GM18505 (cell line): Measurements from ENCODE around the gene MDC1.
"Not testable (repeated sequence)": the region's sequence is repeated elsewhere in the genome, so short reads cannot be mapped to it uniquely, and the experiment has no call there.

ENCODE experiments used
- ATAC-seq: cut with Tn5 transposase; IDR thresholded peaks from one replicate; pipeline ENCODE4 v1.9.1; 2021; ENCODE audit not compliant: unreplicated experiment
- POLR2A ChIP-seq: IDR thresholded peaks from 4 replicates; pipeline ENCODE4 v1.6.1; 2011; ENCODE audit warnings: borderline replicate concordance; ENCODE audit not compliant: insufficient read depth, insufficient read length; ENCODE audit errors: extremely low read depth

MDC1 gene

DNA sequence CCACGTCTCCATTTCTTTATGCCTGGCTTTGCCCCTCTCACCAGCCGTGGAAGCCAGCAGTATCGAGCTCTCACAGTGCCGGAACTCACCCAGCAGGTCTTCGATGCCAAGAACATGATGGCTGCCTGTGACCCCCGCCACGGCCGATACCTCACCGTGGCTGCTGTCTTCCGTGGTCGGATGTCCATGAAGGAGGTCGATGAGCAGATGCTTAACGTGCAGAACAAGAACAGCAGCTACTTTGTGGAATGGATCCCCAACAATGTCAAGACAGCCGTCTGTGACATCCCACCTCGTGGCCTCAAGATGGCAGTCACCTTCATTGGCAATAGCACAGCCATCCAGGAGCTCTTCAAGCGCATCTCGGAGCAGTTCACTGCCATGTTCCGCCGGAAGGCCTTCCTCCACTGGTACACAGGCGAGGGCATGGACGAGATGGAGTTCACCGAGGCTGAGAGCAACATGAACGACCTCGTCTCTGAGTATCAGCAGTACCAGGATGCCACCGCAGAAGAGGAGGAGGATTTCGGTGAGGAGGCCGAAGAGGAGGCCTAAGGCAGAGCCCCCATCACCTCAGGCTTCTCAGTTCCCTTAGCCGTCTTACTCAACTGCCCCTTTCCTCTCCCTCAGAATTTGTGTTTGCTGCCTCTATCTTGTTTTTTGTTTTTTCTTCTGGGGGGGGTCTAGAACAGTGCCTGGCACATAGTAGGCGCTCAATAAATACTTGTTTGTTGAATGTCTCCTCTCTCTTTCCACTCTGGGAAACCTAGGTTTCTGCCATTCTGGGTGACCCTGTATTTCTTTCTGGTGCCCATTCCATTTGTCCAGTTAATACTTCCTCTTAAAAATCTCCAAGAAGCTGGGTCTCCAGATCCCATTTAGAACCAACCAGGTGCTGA is 7.0 kb upstream of the MDC1 start:
- peak; percentile 11 for TF ChIP-seq POLR2A
- ATAC-seq, result not testable (repeated sequence)

DNA sequence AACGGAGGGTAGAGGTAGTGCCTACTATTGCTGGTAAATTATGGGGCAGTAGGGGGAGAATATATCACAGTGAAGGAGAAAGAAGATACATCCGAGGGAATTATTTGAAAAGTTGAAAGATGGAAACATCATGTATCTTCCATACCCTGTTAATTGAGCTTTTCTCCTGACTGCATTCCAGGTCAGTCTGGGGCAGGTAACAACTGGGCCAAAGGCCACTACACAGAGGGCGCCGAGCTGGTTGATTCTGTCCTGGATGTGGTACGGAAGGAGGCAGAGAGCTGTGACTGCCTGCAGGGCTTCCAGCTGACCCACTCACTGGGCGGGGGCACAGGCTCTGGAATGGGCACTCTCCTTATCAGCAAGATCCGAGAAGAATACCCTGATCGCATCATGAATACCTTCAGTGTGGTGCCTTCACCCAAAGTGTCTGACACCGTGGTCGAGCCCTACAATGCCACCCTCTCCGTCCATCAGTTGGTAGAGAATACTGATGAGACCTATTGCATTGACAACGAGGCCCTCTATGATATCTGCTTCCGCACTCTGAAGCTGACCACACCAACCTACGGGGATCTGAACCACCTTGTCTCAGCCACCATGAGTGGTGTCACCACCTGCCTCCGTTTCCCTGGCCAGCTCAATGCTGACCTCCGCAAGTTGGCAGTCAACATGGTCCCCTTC is 6.2 kb upstream of the MDC1 start:
- peak; percentile 5 for TF ChIP-seq POLR2A
- ATAC-seq, result not testable (repeated sequence)

DNA sequence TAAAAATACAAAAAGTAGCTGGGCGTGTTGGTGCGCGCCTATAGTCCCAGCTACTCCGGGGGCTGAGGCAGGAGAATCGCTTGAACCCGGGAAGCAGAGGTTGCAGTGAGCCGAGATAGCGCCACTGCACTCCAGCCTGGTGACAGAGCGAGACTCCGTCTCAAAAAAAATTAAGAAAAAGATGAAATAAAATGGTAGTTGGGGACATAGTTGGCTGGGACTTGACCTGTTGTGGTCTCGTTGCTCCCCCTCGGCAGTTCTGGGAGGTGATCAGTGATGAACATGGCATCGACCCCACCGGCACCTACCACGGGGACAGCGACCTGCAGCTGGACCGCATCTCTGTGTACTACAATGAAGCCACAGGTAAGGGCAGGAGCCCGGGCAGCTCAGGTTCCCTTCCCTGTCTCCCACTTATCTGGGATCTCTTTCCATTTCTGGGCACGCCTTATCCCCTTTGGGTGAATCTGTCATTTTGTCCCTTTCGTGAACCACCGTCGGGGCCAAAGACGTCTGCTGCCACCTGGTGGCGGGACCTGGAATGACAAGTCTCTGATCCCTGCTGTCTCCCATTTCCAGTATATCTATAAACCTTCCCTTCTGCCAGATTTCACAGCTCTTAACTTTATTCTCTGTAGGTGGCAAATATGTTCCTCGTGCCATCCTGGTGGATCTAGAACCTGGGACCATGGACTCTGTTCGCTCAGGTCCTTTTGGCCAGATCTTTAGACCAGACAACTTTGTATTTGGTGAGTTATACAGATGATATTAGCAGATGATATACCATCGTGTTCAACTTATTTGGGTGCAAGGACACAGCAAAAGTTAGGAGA is 5.4 kb upstream of the MDC1 start:
- TF ChIP-seq POLR2A, result peak; percentile 33
- ATAC-seq, result no peak

DNA sequence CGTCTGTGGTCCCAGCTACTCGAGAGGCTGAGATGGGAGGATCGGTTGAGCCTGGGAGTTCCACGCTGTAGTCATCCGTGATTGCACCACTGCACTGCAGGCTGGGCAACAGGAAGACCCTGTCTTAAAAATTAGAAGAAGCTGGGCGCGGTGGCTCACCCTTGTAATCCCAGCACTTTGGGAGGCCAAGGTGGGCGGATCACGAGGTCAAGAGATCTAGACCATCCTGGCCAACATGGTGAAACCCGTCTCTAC is 4.9 kb upstream of the MDC1 start:
- ATAC-seq, result not testable (repeated sequence)

DNA sequence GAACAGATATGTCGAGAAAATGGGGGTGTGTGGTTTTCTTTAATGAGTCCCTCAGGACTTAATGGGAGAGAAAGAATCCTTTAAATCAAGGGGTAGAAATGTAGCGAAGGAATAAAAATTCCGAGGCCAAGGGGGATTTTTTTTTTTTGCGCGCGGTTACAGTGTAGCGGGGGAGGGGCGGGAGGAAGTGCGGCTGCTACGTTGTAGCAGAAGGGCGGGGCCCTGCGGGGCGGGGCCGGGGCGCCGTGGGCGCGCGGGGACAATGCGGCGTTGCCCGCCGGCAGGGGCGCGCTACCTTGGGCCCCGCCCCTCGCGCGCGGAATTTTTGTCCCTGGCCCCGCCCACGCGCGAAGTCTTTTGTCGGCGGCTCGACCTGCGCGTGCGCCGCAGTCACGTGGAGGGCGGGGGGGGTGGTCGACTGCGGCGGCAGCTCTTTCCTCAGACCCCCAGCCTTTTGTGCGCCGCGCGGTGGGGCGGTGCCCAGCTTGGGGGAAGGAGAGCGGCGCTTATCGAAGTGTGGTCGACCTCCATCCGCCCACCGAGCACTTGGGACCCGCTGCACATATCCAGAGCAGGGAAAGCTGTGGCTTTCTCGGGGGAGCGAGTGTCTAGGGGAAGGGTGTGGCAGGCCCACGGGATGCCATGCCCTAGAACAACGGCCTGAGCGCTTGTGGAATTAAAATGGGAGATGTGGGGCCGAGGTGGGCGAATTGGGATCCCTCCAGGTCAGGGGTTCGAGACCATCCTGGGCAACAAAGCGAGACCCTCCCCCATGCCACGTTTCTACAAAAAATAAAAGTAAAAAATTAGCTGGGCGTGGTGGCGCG is 4.3 kb upstream of the MDC1 start:
- ATAC-seq, result peak; percentile 34
- TF ChIP-seq POLR2A, result peak; percentile 58

DNA sequence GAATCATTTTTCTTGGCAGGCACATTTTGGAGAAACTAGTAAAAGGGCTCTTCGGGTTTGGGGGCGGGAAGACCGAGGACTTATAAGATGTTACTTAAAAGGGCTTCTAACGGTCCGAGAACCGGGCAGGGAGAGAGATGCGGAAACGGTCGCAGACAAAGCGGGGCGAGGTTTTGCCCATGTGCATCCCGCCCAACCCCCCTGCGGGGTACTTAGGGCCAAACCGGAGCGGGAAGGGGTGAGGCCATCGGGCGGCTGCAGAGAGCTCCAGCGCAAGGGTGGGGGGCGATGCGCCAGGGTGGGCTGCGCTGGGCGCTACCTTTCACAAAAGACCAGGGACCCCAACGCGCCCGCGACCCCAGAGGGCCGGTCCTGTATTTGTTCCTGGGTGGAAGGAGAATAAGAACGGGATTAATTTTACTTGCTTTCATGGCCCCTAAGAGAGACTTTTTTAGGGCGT is 3.7 kb upstream of the MDC1 start:
- TF ChIP-seq POLR2A, result no peak
- ATAC-seq, result no peak

DNA sequence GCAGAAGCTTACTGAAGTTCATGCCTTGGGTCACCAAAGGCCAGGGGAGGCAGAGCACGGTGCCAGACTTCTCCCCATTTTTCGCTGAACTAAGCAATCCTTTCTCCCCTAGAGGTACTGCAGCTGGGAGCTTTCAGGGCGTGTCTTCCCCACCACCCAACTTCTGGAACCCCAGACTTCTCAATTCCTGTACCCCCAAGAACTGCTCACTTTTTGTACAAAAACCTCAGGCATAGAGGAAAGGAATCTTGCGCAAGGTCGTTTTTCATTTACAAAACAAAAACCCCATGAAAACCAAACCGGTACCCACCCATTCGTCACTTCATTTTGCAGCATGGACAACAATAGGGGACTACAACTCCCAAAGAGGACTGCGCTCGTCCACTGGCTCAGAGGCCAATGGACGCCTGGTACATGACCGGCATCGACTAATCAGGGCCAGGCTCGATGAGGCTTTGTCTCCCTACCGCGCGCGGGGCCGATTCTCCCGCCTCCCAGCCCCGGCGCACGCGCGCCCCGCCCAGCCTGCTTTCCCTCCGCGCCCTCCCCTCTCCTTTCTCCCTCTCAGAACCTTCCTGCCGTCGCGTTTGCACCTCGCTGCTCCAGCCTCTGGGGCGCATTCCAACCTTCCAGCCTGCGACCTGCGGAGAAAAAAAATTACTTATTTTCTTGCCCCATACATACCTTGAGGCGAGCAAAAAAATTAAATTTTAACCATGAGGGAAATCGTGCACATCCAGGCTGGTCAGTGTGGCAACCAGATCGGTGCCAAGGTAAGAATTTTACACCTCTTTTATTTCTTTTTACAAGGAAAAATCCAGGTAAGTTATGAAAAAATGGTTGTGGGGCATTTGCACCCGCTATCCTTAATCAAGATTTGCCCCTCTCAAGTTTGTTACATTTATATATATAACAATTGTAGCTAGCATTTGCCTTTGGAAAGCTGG is 3.0 kb upstream of the MDC1 start, which contains the start of gene TUBB:
Gene TUBB (plus strand): TSS at position 562 of the 947 bp plus-strand sequence. CDS start 155 bp downstream, at position 717.
- ATAC-seq, result peak; percentile 37
- peak; percentile 88 for TF ChIP-seq POLR2A

DNA sequence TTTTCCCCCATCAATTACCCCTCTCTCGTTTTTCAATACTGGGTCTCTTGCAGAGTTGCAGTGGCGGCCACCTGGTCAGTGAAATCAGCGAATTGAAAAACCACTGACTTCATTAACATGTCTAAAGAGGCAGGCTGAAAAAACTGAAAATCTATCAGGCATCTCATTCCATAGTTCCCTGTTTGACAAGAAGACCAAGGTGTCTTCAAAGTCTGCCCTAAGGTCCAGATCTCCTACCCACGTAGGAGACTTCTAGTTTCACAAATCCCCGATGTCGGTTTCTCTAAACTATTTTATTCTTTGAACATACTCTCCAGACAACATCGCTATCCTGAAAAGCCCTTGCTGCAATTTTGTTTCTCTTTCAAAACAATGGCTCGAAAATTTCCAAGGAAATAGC is 2.3 kb upstream of the MDC1 start:
- ATAC-seq, result no peak
- TF ChIP-seq POLR2A, result no peak

DNA sequence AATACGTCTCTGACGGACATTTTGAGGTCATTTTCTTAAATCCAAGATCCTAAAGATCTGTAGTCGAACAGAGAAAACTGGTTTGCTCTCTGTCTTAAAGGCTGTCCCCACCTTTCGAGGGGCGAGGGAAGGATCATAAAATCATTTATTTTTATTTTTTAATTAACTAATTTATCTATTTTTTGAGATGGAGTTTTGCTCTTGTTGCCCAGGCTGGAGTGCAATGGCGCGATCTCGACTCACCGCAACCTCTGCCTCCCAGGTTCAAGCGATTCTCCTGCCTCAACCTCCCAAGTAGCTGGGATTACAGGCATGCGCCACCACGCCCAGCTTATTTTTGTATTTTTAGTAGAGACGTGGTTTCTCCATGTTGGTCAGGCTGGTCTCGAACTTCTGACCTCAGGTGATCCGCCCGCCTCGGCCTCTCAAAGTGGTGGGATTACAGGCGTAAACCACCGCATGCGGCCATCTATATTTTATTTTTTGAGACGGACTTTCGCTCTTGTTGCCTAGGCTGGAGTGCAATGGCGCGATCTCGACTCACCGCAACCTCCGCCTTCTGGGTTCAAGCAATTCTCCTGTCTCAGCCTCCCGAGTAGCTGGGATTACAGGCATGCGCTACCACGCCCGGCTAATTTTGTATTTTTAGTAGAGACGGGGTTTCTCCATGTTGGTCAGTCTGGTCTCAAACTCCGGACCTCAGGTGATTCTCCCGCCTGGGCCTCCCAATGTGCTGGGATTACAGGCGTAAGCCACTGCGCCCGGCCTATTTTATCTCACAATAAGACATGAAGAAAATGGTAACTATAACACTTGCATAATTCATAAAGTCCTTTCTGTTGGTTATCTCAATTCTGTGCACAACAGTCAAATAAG is 1.0 kb upstream of the MDC1 start:
- not testable (repeated sequence) for ATAC-seq

DNA sequence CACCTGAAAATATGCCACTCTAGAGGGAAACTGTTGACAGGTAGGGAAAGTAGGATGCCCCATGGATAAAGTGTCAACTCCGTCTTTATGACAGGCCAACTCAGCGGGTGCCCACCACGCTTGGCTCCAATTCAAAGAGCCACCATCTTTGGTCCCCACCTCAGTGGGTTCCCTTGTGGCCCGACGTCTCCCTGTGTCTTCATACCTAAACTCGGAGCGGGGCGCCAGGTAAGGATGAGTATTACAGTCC is 277 bp downstream of the MDC1 start:
- TF ChIP-seq POLR2A, result no peak

DNA sequence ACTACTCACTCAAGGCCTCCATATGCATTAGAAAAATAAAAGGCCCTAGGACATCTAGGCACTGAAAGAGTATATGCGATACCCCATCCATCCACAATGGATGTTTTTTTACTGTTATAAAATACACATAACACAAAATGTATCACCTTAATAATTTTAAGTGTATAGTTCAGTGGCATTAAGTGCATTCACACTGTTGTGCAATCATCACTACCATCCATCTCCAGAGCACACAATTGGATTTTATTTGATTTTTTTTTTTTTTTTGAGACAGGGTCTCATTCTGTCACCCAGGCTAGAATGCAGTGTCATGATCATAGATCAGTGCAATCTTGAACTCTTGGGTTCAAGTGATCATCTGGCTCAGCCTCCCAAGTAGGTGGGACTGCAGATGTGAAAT is 2.8 kb downstream of the MDC1 start:
- no peak for TF ChIP-seq POLR2A
- ATAC-seq, result no peak

More for the DNA sequence above, 277 bp downstream of the MDC1 start:
- no peak for ATAC-seq
